HG03280 (cell line): ENCODE results near the gene BLOC1S6.
"Not testable (repeated sequence)": the region's sequence is repeated elsewhere in the genome, so short reads cannot be mapped to it uniquely, and the experiment has no call there.

Experiments
- ATAC-seq: cut with Tn5 transposase; IDR thresholded peaks from one replicate; pipeline ENCODE4 v1.9.1; 2021; ENCODE audit warnings: mild to moderate bottlenecking, moderate library complexity; ENCODE audit not compliant: unreplicated experiment

Gene BLOC1S6

GRCh38 chr15:45637552-45638033 lies 50.4 kb downstream of the BLOC1S6 start:
- ATAC-seq: peak; percentile 53

DNA sequence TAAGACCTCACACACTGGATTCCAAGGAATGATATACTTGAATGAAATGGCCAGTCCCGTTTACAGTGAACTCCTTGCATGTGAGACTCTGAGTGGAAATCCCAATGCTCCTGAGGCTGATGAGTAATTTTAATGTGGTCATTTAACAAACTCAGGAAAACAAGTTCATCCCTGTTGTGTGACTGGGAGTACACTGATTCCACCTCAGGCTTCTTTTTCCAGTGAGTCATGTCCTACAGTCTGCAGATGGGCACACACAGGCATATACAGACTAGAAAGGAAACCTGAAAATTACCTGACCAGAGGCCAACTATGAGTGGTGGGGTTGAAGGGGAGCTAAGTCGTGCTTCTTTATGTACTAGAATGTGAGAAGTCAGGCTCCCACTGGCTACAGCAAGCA lies 53.4 kb downstream of the BLOC1S6 start:
- ATAC-seq: no peak

DNA sequence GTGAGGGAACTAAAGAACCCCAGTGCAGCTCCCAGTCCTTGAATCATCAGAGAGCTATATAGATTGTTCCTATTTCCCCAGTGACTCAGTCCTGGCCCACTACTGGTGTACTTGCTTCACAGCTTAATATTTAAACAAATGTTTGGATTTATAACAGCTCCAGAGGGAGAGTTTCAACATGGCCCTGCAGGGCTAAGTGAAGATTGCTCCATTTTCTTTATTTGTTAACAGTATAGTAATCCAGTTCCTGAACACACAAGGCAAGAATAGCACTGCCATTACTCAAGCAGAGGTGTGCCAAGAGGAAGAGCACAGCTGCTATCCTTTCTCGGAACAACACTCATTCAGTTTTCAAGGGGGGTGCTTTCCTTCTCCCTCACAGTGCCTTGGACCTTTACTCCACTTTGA lies 54.2 kb downstream of the BLOC1S6 start:
- no peak for ATAC-seq

DNA sequence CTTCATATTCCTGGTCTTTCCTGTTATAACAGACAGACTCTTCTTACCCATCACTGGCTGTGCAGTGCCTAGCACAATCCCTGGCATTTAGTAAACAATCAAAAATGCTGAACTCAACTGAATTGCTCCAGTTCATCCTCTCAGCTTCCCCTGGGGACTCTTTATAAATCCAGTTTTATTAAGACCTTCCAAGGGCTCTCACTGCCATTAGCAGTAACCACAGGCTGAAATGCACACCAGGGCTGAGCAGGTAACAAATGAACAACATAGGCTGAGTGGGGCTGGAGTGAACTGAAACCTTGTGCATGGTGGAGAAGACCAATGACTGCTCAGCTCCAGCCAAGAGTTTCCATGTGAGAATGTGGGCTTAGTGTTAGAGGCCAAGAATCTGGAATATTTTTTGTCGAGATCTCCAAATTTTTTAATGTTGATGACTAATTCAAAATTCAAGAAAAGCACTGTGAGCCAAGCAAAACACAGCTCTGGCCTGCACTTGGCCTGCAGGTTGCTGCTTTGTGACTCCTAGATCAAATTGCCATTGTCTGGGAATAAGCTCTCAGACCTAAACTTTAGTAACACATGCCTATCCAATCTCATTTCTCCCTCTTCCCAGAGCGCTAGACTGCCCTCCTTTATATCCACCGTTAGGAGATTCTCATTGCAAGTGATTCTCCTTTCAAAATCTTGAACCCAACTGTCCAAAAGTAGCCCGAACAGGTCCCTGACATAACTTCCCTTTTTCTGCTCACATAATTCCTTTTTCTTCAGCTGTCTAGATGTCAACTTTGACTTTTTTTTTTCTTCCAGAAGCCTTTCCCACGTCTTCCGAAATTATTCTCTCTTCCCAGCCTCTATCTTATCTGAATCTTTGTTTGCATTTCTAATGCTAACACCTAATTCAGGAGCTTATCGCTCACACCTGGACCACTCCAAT lies 55.1 kb downstream of the BLOC1S6 start:
- no peak for ATAC-seq

GRCh38 chr15:45644437-45644836 lies 57.3 kb downstream of the BLOC1S6 start:
- ATAC-seq: no peak

GRCh38 chr15:45645026-45645980 lies 58.1 kb downstream of the BLOC1S6 start:
- no peak for ATAC-seq

DNA sequence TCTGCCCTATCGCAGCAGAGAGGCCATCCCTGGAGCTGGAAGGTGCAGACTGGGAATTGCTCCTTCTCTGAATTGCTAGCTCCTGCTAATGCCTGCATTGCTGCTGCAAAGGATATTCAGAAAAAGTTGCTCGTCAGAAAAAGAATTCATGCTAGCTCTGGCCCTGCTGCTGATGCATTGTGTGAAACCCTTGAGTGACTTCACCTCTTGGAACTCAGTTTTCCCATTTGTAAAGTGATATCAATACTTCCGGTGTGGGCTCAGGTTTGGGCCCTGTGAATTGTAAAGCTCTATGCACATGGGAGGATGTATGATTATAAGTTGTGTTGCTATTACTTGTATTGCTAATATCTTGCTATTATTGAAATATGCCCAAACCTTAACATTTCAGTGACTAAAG lies 59.0 kb downstream of the BLOC1S6 start:
- no peak for ATAC-seq

GRCh38 chr15:45647828-45648227 lies 60.6 kb downstream of the BLOC1S6 start:
- ATAC-seq: no peak

GRCh38 chr15:45648521-45649200 lies 61.5 kb downstream of the BLOC1S6 start:
- ATAC-seq: no peak

DNA sequence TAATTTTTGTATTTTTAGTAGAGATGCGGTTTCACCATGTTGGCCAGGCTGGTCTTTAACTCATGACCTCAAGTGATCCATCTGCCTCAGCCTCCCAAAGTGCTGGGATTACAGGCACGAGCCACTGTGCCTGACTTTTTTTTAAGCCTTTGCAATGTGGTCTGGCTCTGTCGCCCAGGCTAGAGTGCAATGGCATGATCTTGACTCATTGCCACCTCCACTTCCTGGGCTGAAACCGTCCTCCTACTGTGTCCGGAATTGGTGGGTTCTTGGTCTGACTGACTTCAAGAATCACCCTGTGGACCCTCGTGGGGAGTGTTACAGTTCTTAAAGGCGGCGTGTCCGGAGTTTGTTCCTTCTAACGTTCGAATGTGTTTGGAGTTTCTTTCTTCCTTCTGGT lies 62.8 kb downstream of the BLOC1S6 start:
- not testable (repeated sequence) for ATAC-seq

DNA sequence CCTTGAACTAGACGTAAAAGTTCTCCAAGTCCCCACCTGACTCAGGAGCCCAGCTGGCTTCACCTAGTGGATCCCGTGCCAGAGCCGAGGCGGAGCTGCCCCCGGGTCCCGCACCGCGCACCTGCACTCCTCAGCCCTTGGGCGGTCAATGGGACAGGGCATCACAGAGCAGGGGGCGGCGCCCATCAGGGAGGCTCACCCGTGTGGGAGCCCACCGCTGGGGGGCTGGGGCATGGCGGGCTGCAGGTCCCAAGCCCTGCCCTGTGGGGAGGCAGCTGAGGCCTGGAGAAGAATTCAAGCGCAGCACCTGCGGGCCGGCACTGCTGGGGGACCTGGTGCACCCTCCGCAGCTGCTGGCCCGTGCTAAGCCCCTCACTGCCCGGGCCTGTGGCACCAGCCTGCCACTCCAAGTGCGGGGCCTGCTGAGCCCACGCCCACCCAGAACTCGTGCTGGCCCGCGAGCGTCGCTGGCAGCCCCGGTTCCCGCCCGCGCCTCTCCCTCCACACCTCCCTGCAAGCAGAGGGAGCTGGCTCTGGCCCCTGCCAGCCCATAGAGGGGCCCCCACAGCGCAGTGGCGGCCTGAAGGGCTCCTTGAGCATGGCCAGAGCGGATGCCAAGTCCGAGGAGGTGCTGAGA lies 63.8 kb downstream of the BLOC1S6 start:
- ATAC-seq: no peak

GRCh38 chr15:45653702-45654424 lies 66.7 kb downstream of the BLOC1S6 start:
- ATAC-seq: no peak

- no peak for ATAC-seq
Measured at GRCh38 chr15:45654749-45655148, 67.6 kb downstream of the BLOC1S6 start.

DNA sequence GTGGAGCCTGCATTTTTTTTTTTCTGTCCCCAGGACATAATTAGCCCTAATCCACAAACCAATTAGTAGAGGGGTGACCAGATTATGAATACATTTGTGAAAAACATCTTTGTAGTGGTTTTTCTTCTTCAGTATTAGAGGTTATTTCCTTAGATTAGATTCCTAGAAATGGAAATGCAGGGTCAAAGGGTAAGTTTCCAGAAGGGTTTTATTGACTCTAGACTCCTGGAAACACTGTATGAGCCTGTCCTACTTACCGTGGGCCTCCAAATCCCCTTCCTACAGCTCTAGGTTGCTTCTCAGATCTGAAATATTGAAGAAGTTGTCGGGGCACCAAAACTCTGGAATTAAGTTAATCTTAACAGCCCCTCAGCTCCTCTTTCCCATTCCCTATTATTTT lies 70.1 kb downstream of the BLOC1S6 start:
- ATAC-seq: no peak

DNA sequence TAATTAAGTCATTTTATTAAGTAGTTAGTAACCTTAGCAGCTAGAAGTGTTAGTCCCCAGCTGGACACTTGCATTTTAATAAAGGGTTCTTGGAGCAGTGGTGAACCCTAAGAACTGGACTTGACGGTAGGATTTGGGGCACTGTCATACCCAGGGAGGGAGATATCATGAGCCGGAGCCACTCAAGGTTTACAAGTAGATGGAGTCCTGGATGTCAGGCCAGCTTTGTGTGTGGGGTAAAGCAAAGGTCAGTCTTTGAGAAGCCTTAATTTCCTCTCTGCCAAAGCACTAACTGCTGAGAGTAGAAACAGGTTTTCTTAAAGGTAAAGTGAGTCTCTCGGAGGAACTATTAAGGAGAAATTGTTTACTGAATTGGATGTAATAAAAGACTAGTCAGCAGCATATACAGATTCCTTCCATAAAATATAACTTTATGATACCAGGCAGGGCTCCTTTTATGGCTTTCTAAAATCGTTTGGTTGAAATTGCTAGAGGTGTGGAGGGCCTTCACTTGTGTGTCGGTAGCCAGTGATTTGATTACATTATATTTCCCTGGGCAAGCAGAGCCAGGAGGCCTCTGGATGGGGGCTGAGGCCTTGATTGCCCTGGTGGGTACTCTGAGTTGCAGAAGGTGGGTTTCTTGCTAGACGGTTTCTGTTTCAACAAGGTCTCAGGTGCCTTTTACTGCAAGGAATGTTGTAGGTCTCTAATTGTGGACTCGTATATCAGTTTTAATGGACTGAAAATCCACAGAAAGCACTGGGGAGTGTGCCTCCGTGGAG lies 70.8 kb downstream of the BLOC1S6 start:
- ATAC-seq: no peak
